Epidermal melanocyte (primary cell): ENCODE data around the gene CAMKK2.
"Not testable (repeated sequence)": the region's sequence is repeated elsewhere in the genome, so short reads cannot be mapped to it uniquely, and the experiment has no call there.

Source experiments
- DNase-seq: peaks from one replicate; pipeline ENCODE4 v3.0.0; 2011; ENCODE audit warnings: low spot score; ENCODE audit not compliant: insufficient read length

CAMKK2 gene

DNA sequence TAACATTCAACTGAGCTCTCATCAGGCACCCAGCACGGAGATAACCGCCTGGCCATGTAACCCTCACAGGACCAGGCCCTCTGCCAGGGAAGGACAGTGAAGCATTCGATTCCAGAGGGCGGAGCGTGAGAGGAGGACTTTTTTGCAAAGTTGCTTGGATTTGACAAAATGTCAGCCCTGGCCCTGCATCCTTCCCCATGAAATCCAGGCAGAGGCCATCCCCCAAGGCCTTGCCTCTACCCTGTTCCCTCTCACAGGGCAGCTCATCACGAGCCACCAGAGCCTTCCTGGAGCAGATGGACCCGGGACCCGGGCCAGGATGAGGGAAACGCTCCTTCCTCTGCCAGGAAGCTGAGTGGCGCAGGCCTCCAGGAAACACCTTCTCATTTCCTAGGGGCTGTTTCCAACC lies 17.0 kb downstream of the CAMKK2 start:
- DNase-seq = no peak

DNA sequence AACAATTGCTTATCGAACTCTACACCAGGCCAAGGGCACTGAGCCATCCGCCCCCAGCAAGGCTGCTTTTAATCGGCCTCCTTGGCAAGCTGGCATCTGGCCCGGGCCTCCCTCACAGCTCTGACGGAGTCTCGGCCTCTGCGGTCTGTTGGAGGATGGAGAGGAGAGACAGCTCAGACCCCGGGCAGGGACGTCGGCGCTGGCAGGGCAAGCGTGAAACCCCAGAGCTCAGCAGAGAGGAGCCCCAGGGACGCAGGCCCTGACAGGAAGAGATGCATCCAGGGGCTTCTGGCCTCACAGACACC lies 17.5 kb downstream of the CAMKK2 start:
- no peak for DNase-seq

- no peak for DNase-seq
Observed at GRCh38 chr12:121278169-121279070, 18.1 kb downstream of the CAMKK2 start.

DNA sequence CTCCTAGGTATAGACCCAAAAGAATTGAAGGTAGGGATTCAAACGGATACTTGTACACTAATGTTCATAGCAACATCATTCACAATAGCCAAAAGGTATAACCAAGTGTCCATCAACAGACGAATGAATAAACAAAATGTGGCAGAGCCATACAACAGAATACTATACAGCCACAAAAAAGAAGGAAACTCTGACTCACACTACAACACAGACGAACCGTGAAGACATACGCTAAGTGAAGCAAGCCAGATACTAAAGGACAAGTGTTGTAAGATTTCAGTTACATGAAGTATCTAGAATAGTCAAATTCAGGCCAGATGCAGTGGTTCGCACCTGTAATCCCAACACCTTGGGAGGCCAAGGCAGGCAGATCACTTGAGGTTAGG lies 19.1 kb downstream of the CAMKK2 start:
- DNase-seq = no peak

DNA sequence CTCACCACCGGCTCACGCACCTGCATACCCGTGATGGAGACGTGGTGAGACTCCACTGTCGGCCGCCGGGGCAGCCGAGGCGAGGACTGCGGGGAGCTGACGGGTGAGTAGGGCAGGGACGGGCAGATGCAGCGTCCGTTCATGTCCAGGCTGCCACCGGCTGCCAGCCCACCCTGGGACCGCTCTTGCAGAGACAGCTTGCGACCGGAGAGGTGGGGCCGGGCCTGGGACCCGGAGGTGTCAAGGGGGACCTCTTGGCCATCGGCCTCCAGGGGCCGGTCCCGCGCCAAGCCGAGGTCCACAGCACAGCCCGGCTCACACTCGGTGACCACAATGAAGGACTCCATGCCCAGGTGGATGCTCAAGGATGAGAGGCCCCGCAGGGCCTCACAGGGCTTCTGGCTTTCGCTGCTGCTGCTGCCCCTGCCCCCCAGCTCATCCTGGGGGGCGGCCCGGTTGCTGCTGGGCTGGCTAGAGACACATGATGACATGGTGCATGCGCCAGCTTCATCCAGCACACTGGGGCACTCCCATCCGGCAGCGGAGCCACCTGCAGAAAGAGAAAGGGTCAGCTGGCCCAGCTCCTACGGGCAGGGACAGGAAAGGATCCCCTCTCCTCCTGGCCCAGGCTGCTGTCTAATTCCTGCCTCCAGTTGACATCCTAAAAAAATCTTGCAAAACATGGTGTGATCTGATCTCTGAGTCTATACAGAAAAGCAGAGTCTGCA lies 22.3 kb downstream of the CAMKK2 start:
- no peak for DNase-seq

- no peak for DNase-seq
Observed at GRCh38 chr12:121273364-121273896, 23.1 kb downstream of the CAMKK2 start.

GRCh38 chr12:121267822-121268221 lies 28.7 kb downstream of the CAMKK2 start:
- no peak for DNase-seq

DNA sequence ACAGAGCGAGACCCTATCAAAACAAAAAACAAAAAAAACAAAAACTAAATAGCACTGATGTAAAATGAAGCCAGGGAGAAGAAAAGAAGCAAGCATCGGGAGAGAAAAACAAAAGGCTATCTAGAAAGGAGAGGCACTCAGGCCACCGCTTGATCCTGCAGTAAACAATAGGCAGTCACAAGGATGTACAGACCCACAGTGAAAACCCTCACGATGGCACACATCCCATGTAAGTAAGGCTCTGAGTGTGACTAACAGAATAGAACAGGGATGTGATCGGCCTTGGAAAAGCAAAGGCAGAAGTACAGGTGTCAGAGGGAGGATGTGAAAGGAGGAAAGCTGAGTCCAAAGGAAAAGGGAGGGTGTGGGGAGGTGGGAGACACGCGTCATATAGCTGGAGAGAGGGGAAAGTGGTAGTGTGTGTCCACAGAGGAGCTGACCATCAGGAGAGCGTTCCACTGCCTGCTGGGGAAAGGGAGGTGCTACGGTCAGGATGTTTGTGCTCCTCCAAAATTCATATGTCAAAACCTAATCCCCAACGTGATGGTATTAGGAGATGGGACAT lies 31.5 kb downstream of the CAMKK2 start:
- DNase-seq = no peak

- DNase-seq = no peak
Observed at GRCh38 chr12:121264135-121264534, 32.4 kb downstream of the CAMKK2 start.

DNA sequence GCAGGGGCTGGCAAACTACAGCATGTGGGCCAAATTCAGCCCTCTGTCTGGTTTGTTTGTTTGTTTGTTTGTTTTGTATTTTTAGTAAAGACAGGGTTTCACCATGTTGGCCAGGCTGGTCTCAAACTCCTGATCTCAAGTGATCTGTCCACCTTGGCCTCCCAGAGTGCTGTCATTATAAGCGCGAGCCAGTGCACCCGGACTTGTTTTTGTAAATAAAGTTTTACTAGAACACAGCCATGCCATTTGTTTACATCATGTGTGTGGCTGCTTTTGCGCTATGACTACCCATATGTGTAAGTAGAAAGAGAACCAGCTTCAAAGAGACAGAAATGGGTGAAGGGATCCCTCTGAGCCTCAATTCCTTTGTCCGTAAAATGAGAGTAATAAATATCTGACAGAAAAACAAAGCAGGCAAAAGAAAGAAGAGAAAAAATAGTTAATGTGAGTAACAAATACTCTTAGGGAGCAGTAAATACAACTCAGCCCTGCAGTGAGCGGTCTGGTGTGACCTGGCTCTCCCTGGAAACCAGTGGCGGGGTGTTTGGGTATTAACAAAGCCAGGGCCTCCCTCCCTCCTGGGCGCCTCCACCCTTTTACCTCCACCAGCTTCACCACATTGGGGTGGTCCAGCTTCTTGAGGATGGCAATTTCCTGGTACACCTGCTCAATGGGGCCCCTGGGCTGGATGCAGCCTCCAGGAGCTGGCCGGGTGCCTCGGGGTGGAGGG lies 33.1 kb downstream of the CAMKK2 start:
- DNase-seq = no peak

GRCh38 chr12:121261398-121261797 lies 35.1 kb downstream of the CAMKK2 start:
- no peak for DNase-seq

- no peak for DNase-seq
Observed at GRCh38 chr12:121260091-121260490, 36.4 kb downstream of the CAMKK2 start.

DNA sequence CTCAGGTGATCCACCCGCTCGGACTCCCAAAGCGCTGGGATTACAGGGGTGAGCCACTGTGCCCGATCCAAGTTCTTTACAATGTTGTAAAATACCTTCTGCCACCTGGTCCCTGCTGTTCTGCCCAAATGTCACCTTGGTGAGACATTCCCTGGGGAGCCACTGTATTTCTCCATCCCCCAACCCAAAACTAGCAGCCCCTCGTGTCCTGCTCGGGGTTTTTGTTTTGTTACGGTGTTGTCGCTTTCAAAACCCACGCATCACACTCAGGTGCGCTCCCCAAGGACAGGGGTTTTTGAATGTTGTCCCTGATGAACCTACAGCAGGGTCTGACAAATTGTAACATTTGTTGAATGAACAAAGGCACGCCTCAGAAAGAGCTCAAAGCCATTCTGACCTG lies 37.4 kb downstream of the CAMKK2 start:
- no peak for DNase-seq

DNA sequence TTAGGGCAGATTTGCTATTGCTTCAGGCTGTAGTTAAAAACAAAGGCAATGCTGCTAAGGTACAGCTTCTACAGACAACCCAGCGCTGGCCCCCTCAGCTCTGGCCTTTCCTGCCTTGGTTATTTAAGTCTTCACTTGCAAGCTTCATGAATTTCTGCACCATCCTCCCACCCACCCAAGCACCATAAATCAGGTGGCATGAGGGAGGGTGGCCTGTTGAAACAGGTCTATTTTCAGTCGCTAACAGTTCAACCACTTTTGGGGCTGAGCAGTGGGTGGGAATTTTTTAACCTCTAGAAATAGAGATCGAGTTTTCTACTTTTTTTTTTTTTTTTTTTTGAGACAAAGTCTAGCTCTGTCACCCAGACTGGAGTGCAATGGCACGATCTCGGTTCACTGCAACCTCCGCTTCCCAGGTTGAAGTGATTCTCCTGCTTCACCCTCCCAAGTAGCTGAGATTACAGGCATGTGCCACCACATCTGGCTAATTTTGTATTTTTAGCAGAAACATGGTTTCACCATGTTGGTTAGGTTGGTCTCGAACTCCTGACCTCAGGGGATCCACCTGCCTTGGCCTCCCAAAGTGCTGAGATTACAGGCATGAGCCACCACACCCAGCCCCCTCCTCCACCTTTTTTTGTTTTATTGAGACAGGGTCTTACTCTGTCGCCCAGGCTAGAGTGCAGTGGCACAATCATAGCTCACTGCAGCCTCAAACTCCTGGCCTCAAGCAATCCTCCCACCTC lies 38.6 kb downstream of the CAMKK2 start:
- DNase-seq = not testable (repeated sequence)

GRCh38 chr12:121255433-121255832 lies 41.1 kb downstream of the CAMKK2 start:
- no peak for DNase-seq

- no peak for DNase-seq
Observed at GRCh38 chr12:121253638-121254335, 42.7 kb downstream of the CAMKK2 start.

GRCh38 chr12:121252712-121253345 lies 43.7 kb downstream of the CAMKK2 start:
- DNase-seq = no peak

GRCh38 chr12:121251838-121252237 lies 44.7 kb downstream of the CAMKK2 start:
- DNase-seq = no peak

DNA sequence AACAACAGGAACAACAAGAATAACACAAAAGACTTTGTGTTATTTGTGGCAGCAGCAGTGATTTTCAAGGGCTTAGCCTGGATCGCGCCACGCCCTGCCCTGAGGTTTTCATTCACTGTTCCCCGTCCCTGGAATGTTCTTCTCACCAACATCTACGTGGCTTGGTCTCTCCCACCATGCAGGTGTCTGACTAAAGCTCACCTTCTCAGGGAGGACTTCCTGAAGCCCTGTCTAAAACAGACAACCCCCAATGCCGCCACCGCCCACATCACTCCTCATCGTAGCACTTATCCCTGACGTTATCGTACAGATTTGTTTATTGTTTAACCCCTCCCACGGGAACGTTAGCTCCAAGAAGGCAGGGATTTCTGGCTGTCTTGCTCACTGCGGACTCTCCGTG lies 46.1 kb downstream of the CAMKK2 start:
- DNase-seq = no peak

DNA sequence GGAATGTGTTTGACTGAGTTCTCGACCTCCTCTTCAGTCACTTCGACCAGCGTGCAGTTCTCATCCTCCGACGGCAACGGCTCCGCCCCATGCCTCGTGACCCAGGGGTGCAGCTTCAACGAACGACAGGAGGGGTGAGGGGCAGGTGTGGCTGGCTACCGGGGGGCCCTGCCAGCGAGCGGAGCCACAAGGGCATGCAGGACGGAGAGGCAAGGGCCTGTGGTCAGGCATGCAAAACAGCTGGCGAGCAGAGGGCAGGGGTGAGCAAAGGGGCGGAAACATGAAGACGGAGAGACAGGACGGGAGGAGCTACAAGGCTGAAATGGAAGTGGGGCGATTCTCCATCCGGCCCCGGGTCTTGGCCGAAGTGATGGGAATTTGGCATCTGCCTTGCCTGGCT lies 47.9 kb downstream of the CAMKK2 start:
- DNase-seq = no peak
